ENCODE measurements around the gene TSPAN9.
A peak's percentile ranks its signal among the peaks of the same experiment; 100 is the strongest.

TSPAN9 gene

DNA sequence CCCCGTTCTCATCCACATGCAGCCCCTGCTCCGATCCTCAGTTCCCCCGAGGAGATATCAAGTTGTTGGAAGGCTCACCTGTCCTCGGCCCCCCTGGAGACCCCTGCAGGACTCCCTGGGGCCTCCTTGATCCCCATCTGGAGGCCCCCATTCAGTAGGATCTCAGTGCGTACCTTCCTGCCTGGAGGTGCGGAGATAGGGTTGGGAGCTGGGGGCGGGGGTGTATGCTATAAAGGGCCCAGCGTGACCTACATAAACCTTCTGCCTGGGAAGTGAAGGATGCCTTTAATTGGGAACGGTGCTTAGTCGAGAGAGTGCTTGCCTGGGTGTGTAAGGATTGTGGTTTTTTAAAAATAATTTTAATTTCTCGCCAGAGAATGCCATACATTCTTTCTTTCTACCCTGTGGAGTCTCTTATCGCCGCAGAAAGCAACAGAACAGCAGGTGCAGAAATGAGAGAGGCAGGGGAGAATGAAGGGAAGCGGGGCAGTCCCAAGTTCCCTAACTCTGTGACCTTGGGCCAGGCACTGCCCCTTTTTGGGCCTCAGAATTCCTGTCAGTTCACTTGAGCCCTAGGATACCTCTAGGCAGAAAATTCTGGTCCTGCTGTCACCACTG lies 153.7 kb downstream of the TSPAN9 start:
- DNase-seq = no peak

GRCh38 chr12:3231399-3231876 lies 154.3 kb downstream of the TSPAN9 start:
- DNase-seq = no peak

GRCh38 chr12:3233797-3234196 lies 156.6 kb downstream of the TSPAN9 start:
- DNase-seq = no peak

- peak in 1 of 5 experiments; percentile 28 for DNase-seq
Observed at GRCh38 chr12:3236345-3237187, 159.4 kb downstream of the TSPAN9 start.

DNA sequence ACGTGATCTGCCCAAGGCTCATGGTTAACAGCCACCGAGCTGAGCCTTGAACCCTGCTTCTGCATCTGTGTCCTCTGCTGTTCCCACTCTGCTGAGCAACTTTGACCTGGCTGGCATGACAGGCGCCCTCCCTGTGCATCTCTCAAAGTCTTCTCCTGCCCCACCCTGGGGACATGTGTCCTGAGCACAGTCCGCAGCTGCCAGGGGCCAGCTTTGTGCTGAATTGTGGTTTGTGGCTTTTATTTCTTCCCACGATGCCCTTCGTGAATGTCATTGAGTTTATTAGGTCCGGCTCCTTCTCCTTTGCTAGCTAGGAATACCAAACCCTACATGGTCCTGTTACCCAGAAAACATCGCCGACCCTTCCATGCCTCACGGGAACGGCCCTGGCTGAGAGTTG lies 161.0 kb downstream of the TSPAN9 start:
- DNase-seq = no peak

- no peak for DNase-seq
Observed at GRCh38 chr12:3241621-3242020, 164.4 kb downstream of the TSPAN9 start.

DNA sequence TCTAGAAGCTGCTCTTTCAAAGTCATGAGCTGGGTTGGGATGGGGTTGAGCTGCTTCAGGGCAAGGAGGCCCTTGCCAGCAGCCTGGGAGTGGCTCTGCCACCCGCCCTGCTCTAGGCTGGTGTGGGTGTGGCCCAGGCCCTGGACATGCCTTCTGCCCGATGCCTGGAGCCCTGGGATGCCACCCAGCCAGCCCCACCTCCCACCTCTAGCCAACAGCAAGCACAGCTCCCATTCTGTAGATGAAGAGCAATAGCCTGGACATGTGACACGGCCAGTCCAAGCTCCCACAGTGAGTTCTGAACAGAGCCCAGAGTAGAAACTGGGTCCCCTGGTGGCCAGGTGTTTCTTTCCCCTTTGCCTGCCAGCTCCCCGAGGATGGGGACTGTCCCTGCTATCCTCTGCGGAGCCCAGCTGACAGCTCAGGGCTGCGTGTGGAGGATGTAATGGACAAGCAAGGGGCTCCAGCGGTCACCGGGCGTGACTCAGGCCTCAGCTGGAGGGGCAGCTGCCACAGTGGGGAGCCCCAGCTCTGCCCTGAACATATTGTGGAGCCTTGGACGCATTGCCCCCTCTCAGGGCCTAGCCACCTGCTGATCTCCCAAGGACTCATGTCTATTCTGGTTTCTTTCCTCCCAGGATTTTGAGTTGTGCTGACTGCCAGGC lies 165.2 kb downstream of the TSPAN9 start:
- DNase-seq = no peak

DNA sequence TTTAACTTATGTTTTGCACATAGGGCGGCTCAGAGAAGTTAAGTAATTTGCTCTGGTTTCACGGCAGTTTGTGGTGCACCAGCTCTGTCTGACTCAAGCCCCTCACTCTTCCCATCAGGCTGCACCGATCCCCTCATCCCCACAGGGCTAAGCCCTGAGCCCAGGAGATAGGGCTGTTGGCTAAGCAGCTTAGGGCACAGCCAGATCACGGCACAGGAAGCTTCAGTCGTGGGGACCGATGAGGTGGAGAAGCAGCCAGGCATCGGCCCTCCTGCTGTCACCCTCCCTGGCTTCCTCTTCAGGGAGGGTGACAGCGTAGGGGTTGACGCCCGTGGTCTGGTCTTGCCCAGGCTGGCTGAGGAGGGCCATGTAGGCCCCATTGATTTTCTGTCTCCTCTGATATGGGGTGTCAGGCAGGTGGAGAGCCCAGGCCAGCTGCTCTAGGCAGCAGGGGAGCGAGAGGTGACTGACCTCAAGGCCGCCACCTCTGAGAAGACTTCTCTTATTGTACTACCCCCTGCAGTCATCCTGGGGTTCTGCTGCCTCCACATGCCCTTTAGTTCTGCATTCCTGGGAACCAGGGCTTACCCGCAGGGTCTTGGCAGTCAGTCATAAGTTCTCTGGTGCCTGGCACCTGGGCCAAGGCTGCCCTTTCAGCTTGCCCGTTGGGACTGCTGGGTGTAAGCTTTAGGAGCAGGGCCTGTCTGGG lies 166.4 kb downstream of the TSPAN9 start:
- DNase-seq = no peak

DNA sequence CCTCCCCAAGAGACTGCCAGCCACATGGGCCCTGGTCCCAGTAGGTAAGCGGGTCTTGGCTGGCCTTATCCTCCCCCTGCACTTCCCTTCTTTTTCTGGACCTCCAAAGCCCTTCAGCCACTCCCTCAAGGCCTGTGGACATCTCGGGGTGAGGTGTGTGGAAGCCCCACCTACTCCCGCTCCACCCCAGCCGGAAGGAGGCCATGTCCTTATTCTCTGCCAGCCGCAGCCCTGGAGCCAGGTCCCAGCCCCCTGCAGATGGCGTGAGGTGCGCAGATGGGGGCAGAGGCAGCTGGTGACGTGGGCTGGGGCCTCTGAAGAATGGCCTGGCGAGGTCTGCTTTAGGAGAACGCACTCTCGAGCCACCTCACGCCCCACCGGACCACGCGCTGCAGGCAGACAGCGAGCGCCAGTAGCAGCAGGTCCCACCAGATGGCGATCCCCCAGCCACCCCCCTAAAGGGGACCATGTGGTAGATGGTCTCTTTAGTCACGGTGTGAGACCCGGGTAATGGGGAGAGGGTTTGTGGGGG lies 167.1 kb downstream of the TSPAN9 start:
- no peak for DNase-seq

DNA sequence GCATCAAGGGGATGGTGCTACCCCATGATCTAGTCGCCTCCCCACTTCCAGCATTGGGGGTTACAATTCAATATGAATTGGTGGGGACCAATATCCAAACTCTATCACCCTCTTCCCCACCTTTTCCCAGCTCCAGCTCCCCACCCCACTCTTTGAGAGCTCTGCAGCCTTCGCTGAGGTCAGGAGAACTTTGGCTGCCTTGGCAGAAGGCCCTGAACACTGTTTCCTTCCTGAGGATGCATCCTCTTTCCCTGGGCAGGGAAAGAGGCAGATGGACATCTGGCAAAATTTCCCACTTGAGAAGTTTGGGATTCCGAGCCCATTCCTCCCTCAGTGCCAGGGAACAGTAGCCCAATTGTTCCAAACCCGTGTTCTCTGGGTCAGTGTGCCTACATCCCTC lies 169.1 kb downstream of the TSPAN9 start:
- no peak for DNase-seq

GRCh38 chr12:3247077-3247476 lies 169.9 kb downstream of the TSPAN9 start:
- DNase-seq = no peak

DNA sequence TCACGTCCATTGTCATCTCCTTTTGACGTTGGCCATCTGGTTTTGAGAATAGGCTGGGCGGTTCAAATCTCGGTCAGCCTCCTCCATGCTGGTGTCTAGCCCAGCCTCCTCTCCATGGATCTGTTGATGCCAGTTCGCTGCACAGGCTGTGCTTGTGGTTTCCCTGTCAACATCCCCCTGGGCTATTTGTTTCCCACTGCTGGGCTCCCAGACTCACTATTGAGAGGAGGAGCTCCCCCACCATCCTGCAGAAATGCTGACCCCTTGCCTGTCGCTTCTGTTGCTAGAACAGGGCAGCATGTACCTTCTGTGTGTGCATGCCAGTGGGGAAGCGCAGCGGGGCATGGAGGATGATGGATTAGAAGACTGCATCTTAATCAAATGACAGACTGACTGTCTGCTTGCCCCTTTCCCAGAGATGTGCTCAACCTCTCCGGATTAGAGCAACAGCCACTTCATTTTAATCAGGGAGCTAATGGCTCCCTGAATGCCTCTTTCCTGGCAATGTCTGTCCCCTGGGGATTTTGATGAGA lies 170.5 kb downstream of the TSPAN9 start:
- DNase-seq = no peak

DNA sequence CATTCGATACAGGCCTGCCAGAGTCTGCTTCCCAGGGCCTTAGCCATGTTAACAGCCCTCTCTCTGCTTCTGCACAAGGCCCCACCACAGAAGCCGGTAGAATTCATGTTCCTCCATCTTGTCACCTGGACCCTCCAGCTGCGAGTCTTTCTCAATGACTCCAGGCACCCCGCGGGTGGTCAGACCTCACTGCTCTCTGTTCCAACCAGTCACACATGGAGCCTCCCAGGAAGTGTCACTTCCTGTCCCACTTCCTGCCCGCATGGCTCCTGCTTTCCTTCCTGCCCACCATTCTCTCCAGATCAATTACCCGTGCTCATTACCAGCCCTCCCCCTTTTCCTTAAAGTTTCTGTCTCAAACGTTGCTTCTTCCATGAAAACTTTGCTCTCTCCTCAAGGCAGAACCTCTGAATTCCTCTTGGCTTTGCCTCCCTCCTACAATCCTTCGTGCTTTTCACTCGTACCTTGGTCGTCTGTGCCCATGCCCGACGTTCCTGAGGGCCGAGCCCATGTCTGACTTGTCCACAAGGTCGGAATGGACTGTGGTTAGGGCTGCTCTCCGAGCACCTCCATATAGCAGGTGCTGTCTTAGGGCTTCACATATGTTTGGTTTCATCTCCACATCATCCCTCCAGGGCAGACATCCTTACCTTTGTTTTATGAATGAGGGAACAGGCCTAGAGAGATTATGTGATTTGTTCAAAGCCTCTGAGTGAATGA lies 172.1 kb downstream of the TSPAN9 start:
- no peak for DNase-seq

GRCh38 chr12:3250034-3250433 lies 172.9 kb downstream of the TSPAN9 start:
- no peak for DNase-seq

- DNase-seq = no peak
Observed at GRCh38 chr12:3250576-3250975, 173.4 kb downstream of the TSPAN9 start.

DNA sequence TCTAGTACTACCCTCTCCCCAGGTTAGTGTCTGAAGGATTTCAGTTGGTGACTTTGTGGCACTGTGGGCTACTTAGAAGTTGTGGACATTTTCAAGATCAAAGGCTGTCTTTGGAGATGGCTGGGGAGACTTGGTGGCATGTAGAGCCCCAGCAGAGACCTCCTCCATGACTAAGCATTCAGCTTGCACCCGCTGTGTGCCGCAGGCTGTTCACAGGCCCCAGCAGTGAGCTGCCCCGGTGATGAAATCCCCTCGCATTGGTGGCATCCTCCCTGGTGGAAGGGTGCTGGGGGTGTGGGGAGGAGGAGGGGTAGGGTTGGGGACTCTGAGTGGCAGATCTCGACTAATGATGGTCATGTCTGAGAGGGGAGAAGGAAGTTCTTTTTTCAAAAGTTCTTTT lies 173.9 kb downstream of the TSPAN9 start:
- no peak for DNase-seq

- DNase-seq = no peak
Observed at GRCh38 chr12:3251691-3252090, 174.5 kb downstream of the TSPAN9 start.

- no peak for DNase-seq
Observed at GRCh38 chr12:3252450-3252891, 175.3 kb downstream of the TSPAN9 start.

GRCh38 chr12:3253682-3254275 lies 176.6 kb downstream of the TSPAN9 start:
- no peak for DNase-seq

- no peak for DNase-seq
Observed at GRCh38 chr12:3255057-3255456, 177.9 kb downstream of the TSPAN9 start.

GRCh38 chr12:3256103-3256631 lies 179.0 kb downstream of the TSPAN9 start:
- no peak for DNase-seq

Data from T-helper 2 cell (primary cell).